PC-9 (cell line): ENCODE measurements around the gene KCNJ16. TPM values are rescaled to one million over a fixed set of nuclear protein-coding genes. Genes with fewer than 3 reads are reported as not detected.

Source experiments
- BruUV-seq: library from RNA; stranded (reverse); fragments of 400-500 nt; replicated peaks from 2 replicates; lab custom pipeline; 2021; lab: Mats Ljungman, UMichigan
- CTCF ChIA-PET: fragments of 300-600 bp; sonication (Branson Sonifier 250); formaldehyde crosslinking; loops from one replicate; lab custom pipeline; 2022; ENCODE audit warnings: antibody characterized with exemption; lab: Charles Lee
- POLR2A ChIA-PET: fragments of 300-600 bp; sonication (Branson Sonifier 250); formaldehyde crosslinking; loops from one replicate; lab custom pipeline; 2022; ENCODE audit warnings: antibody characterized with exemption; ENCODE audit not compliant: unreplicated experiment; lab: Charles Lee
- DNase-seq, 2 experiments: peaks; one replicate each; pipeline versions ENCODE4 v3.0.0 to v3.0.0-alpha.2; 2015 to 2022; ENCODE audit warnings: mixed read lengths in 1 of 2
- H2AFZ ChIP-seq: fragments of 200-600 bp; sonication (generic); 2 replicates; pipeline ENCODE4 v1.8.1; 2017; ENCODE audit warnings: antibody characterized with exemption
- H3F3A ChIP-seq: fragments of 200-600 bp; sonication (generic); 2 replicates; pipeline ENCODE4 v1.8.1; 2017; ENCODE audit warnings: antibody characterized with exemption, mild to moderate bottlenecking, low read depth; ENCODE audit not compliant: insufficient read depth
- H3K27ac ChIP-seq: fragments of 200-600 bp; sonication (generic); 2 replicates; pipeline ENCODE4 v1.6.1; 2016; ENCODE audit warnings: mixed run types
- H3K27me3 ChIP-seq: fragments of 200-600 bp; sonication (generic); 2 replicates; pipeline ENCODE4 v1.6.1; 2016; ENCODE audit warnings: low read depth, mixed run types; ENCODE audit not compliant: insufficient read depth
- H3K36me3 ChIP-seq: fragments of 200-600 bp; sonication (generic); 2 replicates; pipeline ENCODE4 v1.6.1; 2016; ENCODE audit warnings: low read depth, mixed run types
- H3K4me1 ChIP-seq: fragments of 200-600 bp; sonication (generic); replicated peaks from 2 replicates; pipeline ENCODE4 v1.6.1; 2016; ENCODE audit warnings: mixed run types; ENCODE audit not compliant: insufficient read depth
- H3K4me2 ChIP-seq: fragments of 200-600 bp; sonication (generic); 2 replicates; pipeline ENCODE4 v1.6.1; 2017; ENCODE audit warnings: mixed run types
- H3K4me3 ChIP-seq: fragments of 200-600 bp; sonication (generic); 2 replicates; pipeline ENCODE4 v1.6.1; 2016; ENCODE audit warnings: mixed run types
- H3K79me2 ChIP-seq: fragments of 200-600 bp; sonication (generic); 2 replicates; pipeline ENCODE4 v1.6.1; 2017; ENCODE audit warnings: low read depth, mixed run types
- H3K9me2 ChIP-seq: fragments of 200-600 bp; sonication (generic); 2 replicates; pipeline ENCODE4 v1.8.1; 2017; ENCODE audit warnings: mild to moderate bottlenecking; ENCODE audit not compliant: insufficient read depth
- H3K9me3 ChIP-seq: fragments of 200-600 bp; sonication (generic); 2 replicates; pipeline ENCODE4 v1.8.1; 2016; ENCODE audit warnings: low read depth; ENCODE audit not compliant: insufficient read depth
- H4K20me1 ChIP-seq: fragments of 200-600 bp; sonication (generic); 2 replicates; pipeline ENCODE4 v1.8.1; 2017; ENCODE audit not compliant: insufficient read depth
- CTCF ChIP-seq: fragments of 200-600 bp; sonication (generic); conservative IDR thresholded peaks from 2 replicates; pipeline ENCODE4 v1.6.1; 2017; ENCODE audit warnings: mixed run types, antibody characterized with exemption, mild to moderate bottlenecking, moderate library complexity
- EZH2 ChIP-seq: fragments of 200-600 bp; sonication (generic); IDR thresholded peaks from 2 replicates; pipeline ENCODE4 v1.8.0; 2017; ENCODE audit warnings: antibody characterized with exemption, low read depth
- intact Hi-C: fragments of 100-400 bp; cut with micrococcal nuclease; formaldehyde crosslinking; loops from one replicate; pipeline ENCODE4 v1.10.0; 2022; ENCODE audit not compliant: unreplicated experiment
- total RNA-seq: library from RNA; stranded (reverse); gene quantifications from 2 replicates; pipeline ENCODE4 v1.2.3, GENCODE V29; 2021

Gene KCNJ16
- total RNA-seq, 1 experiment from 2014 or later: not detected

DNA sequence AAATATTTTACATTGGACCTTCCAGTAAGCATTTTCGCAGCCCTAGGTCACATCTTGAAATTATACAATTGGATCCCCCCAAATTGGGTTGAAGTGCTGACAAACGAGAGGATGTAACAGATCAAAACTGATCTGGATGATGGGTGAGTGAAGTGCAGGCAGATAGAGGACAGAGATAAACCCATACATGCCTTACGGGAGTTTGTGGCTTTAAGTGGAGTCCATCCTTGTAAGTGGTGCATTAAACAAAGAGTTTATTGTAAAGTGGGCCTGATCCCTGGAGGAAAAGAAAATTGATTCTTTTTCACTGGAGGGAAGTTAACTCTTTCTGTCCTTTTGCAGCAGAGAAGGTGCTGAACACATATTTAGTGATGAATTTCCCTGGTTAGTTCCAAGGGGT, 55.3 kb downstream of the KCNJ16 start:
- POLR2A ChIA-PET: no interaction called here

GRCh38 chr17:70132505-70132904, 57.5 kb downstream of the KCNJ16 start:
- no peak for DNase-seq
- Histone ChIP-seq H3K36me3 (no peaks in the 10 kb centered on the region), H2AFZ (no peak overlapping the region), H3K9me2 (no peaks in the 10 kb centered on the region), H3K27ac (no peak overlapping the region), H4K20me1 (no peaks in the 10 kb centered on the region), H3K4me1 (peaks cover 7% of the 10 kb centered on the region), H3K27me3 (no peaks in the 10 kb centered on the region), H3F3A (no peaks in the 10 kb centered on the region), H3K9me3 (no peaks in the 10 kb centered on the region; the same call in 1 of the 2 replicates), H3K79me2 (no peaks in the 10 kb centered on the region), H3K4me3 (no peak overlapping the region), H3K4me2 (no peak overlapping the region)
- ChIA-PET POLR2A (no interaction called here), CTCF (no interaction called here)
- no TSS peak for BruUV-seq
- intact Hi-C loops: no loop called here
- TF ChIP-seq CTCF (no peak), EZH2 (no peak)

More for the DNA sequence above, 55.3 kb downstream of the KCNJ16 start:
- Histone ChIP-seq H3K4me3 (no peak overlapping the region), H4K20me1 (no peaks in the 10 kb centered on the region), H3K79me2 (no peaks in the 10 kb centered on the region), H3K9me3 (no peaks in the 10 kb centered on the region; the same call in 1 of the 2 replicates), H3K4me2 (no peak overlapping the region), H3K36me3 (no peaks in the 10 kb centered on the region), H3K27ac (no peak overlapping the region), H2AFZ (no peak overlapping the region), H3F3A (no peaks in the 10 kb centered on the region), H3K4me1 (peaks cover 9% of the 10 kb centered on the region), H3K9me2 (no peaks in the 10 kb centered on the region), H3K27me3 (no peaks in the 10 kb centered on the region)
- CTCF ChIA-PET: no interaction called here
- no TSS peak for BruUV-seq
- intact Hi-C loops: no loop called here
- DNase-seq: no peak
- no peak for TF ChIP-seq CTCF
- no peak for TF ChIP-seq EZH2

GRCh38 chr17:70134042-70134441, 59.0 kb downstream of the KCNJ16 start:
- H3K27ac ChIP-seq: no peak overlapping the region
- H2AFZ ChIP-seq: no peak overlapping the region
- BruUV-seq: no TSS peak
- POLR2A ChIA-PET: no interaction called here
- no peaks in the 10 kb centered on the region for H3K36me3 ChIP-seq
- no peaks in the 10 kb centered on the region for H3K79me2 ChIP-seq
- intact Hi-C loops: no loop called here
- peaks cover 5% of the 10 kb centered on the region for H3K4me1 ChIP-seq
- no peak overlapping the region for H3K4me3 ChIP-seq
- DNase-seq: no peak
- no peak overlapping the region for H3K4me2 ChIP-seq
- H3K27me3 ChIP-seq: no peaks in the 10 kb centered on the region
- no peaks in the 10 kb centered on the region for H3F3A ChIP-seq
- TF ChIP-seq CTCF (no peak), EZH2 (no peak)
- H3K9me3 ChIP-seq: no peaks in the 10 kb centered on the region; the same call in 1 of the 2 replicates
- H3K9me2 ChIP-seq: no peaks in the 10 kb centered on the region
- CTCF ChIA-PET: no interaction called here
- H4K20me1 ChIP-seq: no peaks in the 10 kb centered on the region
